Activated CD4-positive, alpha-beta T cell treated with anti-CD3 and anti-CD28 coated beads, Interleukin-2, Interleukin-4, amounts not matched to agents 100 ng/mL and 50 ng/mL, durations not matched to agents 16 hours and 8 hours (primary cell): ENCODE measurements around the gene DCANP1.
A peak's percentile ranks its signal among the peaks of the same experiment; 100 is the strongest.

ENCODE experiments used
- DNase-seq: peaks from one replicate; pipeline ENCODE4 v3.0.0-alpha.2; 2020; ENCODE audit warnings: low spot score

DCANP1 gene

GRCh38 chr5:135441350-135441831, 5.8 kb downstream of the DCANP1 start:
- no peak for DNase-seq

GRCh38 chr5:135440916-135441315, 6.2 kb downstream of the DCANP1 start:
- DNase-seq = no peak

GRCh38 chr5:135439231-135440205, 7.6 kb downstream of the DCANP1 start:
- no peak for DNase-seq

- DNase-seq = no peak
Observed at GRCh38 chr5:135438636-135439221, 8.4 kb downstream of the DCANP1 start.

- no peak for DNase-seq
Observed at GRCh38 chr5:135437796-135438560, 9.2 kb downstream of the DCANP1 start.

GRCh38 chr5:135437422-135437795, 9.7 kb downstream of the DCANP1 start:
- no peak for DNase-seq

- no peak for DNase-seq
Observed at GRCh38 chr5:135436951-135437418, 10.2 kb downstream of the DCANP1 start.

- no peak for DNase-seq
Observed at GRCh38 chr5:135435467-135436330, 11.4 kb downstream of the DCANP1 start.

GRCh38 chr5:135434591-135435466, 12.3 kb downstream of the DCANP1 start:
- no peak for DNase-seq

GRCh38 chr5:135433681-135434426, 13.3 kb downstream of the DCANP1 start:
- no peak for DNase-seq

- DNase-seq = no peak
Observed at GRCh38 chr5:135432113-135432512, 15.0 kb downstream of the DCANP1 start.

GRCh38 chr5:135430135-135430437, 17.1 kb downstream of the DCANP1 start:
- no peak for DNase-seq

- no peak for DNase-seq
Observed at GRCh38 chr5:135429301-135430134, 17.6 kb downstream of the DCANP1 start.

GRCh38 chr5:135428586-135428985, 18.6 kb downstream of the DCANP1 start:
- DNase-seq = no peak

- DNase-seq = peak; percentile 60
Observed at GRCh38 chr5:135426102-135427082, 20.8 kb downstream of the DCANP1 start.

GRCh38 chr5:135425641-135426040, 21.5 kb downstream of the DCANP1 start:
- DNase-seq = no peak

GRCh38 chr5:135423846-135424168, 23.3 kb downstream of the DCANP1 start:
- no peak for DNase-seq
